Fibroblast of skin of back (primary cell): ENCODE results near the gene NLRP12.
A peak's percentile ranks its signal among the peaks of the same experiment; 100 is the strongest.
"Not testable (repeated sequence)": the region's sequence is repeated elsewhere in the genome, so short reads cannot be mapped to it uniquely, and the experiment has no call there.

Experiments
- DNase-seq: peaks from one replicate; pipeline ENCODE4 v3.0.0-alpha.2; 2013

Gene NLRP12

GRCh38 chr19:53838446-53838845 is 14.3 kb upstream of the NLRP12 start:
- not testable (repeated sequence) for DNase-seq

GRCh38 chr19:53832861-53833260 is 8.7 kb upstream of the NLRP12 start:
- not testable (repeated sequence) for DNase-seq

DNA sequence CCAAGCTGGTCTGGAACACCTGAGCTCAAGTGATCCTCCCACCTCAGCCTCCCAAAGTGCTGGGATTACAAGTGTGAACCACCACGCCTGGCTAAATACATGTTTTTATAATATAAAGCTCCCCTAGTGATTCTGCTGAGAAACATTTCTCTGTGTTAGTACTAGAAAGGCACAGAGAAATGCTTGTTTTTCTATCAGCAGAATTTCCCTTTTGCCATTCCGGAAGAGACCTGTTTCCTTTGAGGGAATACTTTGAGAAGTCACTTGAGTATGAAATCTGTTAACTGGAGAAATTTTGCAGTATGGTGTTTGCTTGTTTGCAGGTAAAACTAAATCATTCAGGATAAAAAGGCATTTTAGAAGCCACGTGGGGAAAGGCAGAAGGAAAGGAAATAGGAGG is 4.4 kb upstream of the NLRP12 start:
- no peak for DNase-seq

- DNase-seq: no peak
Observed at GRCh38 chr19:53826876-53827275, 2.8 kb upstream of the NLRP12 start.

DNA sequence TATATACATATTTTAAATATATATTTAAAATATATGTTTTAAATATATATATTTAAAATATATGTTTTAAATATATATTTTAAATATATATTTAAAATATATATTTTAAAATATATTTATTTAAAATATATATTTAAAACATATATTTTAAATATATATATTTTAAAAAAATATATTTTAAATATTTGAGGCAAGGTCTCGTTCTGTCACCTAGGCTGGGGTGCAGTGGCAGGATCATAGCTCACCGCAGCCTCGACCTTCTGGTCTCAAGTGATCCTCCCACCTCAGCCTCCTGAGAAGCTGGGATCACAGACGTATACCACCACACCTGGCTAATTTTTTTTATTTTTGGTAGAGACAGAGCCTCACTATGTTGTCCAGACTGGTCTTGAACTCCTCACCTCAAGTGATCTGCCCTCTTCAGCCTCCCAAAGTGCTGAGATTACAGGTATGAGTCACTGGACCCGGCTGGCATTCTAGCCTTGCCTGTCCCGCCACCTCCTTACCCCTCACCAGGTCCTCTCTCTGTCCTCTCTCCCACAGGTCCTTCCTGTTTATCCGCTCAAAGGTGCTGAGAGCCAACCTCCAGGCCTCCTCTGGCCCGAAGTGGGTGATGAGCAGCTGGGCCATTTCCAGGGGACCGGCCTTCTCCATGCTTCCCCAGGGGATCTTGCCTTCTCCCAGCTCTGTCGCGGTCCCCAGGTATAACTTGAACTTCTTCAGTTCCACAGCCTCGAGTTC is 564 bp downstream of the NLRP12 start:
- no peak for DNase-seq

- DNase-seq: no peak
Observed at GRCh38 chr19:53819861-53820260, 4.3 kb downstream of the NLRP12 start.

DNA sequence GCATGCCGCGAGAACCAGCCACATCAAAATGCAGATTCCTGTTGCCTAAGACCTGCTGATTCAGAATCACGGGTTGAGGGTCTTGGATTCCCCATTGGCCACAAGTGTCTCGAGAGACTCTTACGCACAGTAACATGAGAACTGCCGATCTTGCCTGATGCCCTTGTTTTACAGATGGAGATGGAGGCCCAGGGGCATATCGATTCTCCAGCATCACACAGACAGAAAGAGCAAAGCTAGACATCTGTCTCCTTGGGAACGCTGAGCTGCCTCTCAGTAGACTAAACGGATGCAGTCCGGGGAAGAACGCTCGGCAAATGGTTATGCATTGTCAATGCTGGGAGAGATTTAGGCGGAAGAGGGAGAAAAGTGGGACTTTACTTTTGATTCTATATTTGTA is 5.4 kb downstream of the NLRP12 start:
- no peak for DNase-seq

- no peak for DNase-seq
Observed at GRCh38 chr19:53813996-53814395, 10.1 kb downstream of the NLRP12 start.

DNA sequence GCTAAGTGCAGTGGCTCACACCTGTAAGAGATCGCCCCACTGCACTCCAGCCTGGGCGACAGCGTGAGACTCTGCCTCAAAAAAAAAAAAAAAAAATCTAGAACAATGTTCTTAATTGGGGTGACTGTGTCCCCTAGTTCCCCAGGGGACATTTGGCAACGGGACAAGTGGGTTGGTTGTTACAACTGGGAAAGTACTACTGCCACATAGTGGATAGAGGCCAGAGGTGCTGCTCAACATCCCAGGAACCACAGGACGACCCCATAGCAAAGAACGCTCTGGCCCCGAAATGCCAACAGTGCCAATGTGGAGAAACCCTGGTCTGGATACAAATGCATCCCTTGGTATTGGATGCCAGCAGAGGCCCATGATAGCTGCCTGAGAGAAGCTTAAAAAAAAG is 11.8 kb downstream of the NLRP12 start:
- no peak for DNase-seq

DNA sequence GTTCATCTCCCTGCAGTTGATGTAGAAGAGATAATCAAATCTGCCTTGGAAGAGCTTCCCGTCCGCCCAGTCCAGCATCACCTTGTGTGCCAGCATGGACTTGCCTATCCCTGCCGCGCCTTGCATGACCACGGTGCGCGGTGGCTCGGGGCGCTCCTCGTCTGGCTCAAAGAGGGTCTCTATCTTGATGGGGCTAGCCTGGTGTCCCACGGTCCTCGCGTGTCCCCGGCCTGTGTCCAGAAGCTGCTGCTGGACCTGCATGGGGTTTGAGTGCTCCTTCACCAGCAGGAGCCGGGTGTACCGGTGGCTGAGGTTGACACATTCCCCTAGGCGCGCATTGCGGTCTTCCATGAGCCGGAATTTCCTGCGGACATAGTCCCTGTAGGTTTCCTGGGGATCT is 13.2 kb downstream of the NLRP12 start:
- no peak for DNase-seq

DNA sequence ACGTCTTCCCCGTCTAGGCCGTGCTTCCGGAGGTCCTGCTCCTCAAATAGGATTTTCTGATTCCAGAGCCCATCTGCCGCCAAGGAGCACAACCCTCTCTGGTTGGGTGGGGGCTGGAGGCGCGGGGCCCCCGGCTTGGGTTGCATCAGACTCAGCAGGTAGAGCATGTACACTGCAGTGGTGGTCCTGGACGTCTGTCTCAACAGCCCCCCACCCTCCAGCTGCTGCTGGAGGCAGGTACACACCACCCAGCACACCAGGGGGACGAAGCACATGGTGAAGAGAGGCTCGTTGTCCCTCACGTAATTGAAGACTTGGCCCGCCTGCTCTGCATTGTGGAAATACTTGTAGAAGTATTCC is 13.9 kb downstream of the NLRP12 start:
- no peak for DNase-seq

DNA sequence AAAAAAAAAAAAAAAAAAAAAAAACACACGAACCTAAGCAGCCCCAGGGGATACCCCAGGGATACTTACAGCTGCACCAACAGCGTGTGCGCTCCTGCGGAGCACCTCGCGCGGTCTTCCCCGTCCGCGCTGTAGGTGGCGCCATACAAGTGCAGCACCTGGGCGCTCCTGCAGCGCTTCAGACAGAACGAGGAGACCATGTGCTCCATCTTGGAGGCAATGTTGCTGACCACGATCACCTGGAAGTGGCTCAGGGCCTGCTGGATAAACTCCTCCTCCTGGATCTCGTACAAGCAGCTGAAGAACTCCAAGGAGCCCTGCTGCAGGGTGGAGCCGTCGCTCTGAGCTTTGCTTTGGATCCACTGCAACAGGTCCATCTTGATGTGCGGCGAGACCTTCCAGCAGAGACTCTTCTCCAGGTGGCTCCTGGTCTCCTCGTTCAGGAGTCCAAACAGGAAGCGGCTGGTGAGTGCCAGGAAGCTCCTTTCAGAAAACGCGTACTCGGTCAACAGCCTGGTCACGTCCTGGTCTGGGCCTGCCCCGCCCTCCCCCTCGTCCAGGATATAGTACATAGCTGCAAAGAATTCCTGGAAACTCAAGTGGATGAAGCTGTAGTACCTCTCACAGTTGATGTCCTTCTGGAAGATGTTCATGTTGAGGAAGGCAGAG is 14.5 kb downstream of the NLRP12 start:
- DNase-seq: no peak

GRCh38 chr19:53808710-53809125 is 15.4 kb downstream of the NLRP12 start:
- peak; percentile 46 for DNase-seq

GRCh38 chr19:53801257-53801656 is 22.9 kb downstream of the NLRP12 start:
- no peak for DNase-seq

DNA sequence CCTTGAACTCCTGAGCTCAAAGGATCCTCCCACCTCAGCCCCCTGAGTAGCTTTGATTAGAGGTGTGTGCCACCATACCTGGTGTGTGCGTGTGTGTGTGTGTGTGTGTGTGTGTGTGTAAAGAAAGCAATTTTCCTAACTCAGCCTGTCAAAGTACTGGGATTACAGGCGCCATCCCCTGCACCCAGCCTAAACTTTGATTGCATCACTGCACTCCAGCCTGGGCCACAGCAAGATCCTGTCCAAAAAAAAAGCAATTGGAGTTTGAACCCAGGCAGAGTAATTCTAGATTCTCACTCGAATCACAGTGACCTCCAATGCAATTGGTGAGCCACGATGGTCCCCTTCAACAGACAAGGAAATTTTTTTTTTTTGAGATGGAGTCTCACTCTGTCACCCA is 29.1 kb downstream of the NLRP12 start:
- no peak for DNase-seq

- DNase-seq: peak; percentile 81
Observed at GRCh38 chr19:53792721-53793433, 31.2 kb downstream of the NLRP12 start.

GRCh38 chr19:53789708-53790678 is 34.1 kb downstream of the NLRP12 start:
- no peak for DNase-seq

DNA sequence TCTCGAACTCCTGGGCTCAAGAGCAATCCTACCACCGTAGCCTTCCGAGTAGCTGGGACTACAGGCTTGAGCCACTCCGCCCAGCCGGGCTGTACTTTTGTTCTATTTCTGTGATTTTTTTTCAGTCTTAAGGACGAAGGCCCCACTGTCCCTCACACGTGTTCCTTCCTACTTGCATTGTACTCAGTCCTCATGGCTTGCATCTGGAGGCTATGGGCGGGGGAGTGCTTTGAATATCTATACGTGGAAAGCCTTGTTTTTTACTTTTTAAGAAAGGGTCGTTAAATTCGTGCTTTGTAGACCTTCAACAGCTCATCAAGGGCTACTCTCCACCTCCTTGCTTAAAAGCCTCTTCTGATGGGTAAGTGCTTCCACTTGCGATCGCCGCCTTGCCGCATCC is 36.8 kb downstream of the NLRP12 start:
- DNase-seq: no peak

GRCh38 chr19:53786744-53787143 is 37.4 kb downstream of the NLRP12 start:
- DNase-seq: no peak

DNA sequence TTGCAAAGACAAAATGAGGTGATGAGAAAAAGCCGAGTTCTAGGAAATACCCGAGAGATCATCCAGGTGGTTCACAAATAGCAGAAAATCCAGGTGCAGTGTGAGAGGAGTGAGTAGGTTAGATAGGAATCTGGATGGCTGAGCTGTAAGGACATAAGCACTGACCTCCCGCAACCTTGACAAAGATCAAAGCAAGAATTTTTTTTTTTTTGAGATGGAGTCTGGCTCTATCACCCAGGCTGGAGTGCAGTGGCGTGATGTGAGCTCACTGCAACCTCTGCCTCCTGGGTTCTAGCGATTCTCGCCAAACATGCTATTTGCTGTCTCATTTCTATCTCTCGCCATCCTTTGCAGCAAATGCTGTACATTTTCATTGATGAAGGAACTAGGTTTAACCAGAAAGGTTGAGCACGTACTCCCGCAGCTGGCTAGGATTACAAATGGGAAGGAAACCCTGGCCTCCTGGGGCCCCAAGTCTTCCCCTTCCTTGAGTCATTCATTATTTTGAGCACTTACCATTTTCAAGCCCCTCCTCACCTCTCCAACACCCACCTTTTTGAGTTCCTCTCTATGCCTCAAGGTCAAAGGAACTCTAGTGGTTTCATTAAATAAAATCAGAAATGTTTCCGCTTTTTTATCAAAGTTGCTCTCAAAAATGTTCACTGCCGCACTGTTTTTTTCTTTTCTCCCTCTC is 38.8 kb downstream of the NLRP12 start:
- DNase-seq: no peak

DNA sequence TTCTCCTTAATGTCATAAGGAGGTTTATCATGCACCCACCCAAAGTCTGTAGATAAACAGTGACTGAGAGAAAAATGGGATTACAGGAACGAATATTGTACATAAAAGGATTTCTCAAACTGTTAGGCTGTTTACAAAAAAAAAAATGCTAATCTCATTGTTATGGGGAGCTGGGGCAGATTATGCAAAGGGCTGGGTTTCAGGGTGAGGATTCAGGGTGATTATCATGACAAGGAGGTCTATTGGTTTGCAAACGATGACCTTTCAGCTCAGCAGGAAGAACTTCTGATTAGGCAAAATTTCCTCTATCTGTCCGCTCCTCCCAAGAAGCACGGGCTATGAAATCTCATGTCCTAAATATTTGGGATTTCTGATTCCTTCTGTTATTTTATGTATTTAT is 41.4 kb downstream of the NLRP12 start:
- DNase-seq: no peak

GRCh38 chr19:53781332-53781731 is 42.8 kb downstream of the NLRP12 start:
- DNase-seq: not testable (repeated sequence)
